WTC11 (cell line): ENCODE measurements around the gene LRIG3.

ENCODE experiments used
- RELA ChIP-seq: sonication (generic); formaldehyde crosslinking; IDR thresholded peaks from 2 replicates; pipeline ENCODE4 v1.8.1; 2022; ENCODE audit warnings: missing genetic modification reagents, mild to moderate bottlenecking, borderline replicate concordance
- TEAD1 ChIP-seq: sonication (generic); formaldehyde crosslinking; IDR thresholded peaks from 2 replicates; pipeline ENCODE4 v1.8.0; 2022; ENCODE audit warnings: mild to moderate bottlenecking, missing genetic modification reagents
- USF2 ChIP-seq: sonication (generic); formaldehyde crosslinking; IDR thresholded peaks from 2 replicates; pipeline ENCODE4 v1.8.1; 2023; ENCODE audit warnings: mild to moderate bottlenecking, missing genetic modification reagents, moderate library complexity
- TF ChIP-seq, protein P1 (sequence below): fragments of 200-600 bp; IDR thresholded peaks from 2 replicates; pipeline ENCODE4 v1.8.0; 2022; ENCODE audit warnings: antibody characterized with exemption

GRCh38 chr12:58893495-58893894, 26.8 kb downstream of the LRIG3 start:
- TF ChIP-seq, protein P1, sequence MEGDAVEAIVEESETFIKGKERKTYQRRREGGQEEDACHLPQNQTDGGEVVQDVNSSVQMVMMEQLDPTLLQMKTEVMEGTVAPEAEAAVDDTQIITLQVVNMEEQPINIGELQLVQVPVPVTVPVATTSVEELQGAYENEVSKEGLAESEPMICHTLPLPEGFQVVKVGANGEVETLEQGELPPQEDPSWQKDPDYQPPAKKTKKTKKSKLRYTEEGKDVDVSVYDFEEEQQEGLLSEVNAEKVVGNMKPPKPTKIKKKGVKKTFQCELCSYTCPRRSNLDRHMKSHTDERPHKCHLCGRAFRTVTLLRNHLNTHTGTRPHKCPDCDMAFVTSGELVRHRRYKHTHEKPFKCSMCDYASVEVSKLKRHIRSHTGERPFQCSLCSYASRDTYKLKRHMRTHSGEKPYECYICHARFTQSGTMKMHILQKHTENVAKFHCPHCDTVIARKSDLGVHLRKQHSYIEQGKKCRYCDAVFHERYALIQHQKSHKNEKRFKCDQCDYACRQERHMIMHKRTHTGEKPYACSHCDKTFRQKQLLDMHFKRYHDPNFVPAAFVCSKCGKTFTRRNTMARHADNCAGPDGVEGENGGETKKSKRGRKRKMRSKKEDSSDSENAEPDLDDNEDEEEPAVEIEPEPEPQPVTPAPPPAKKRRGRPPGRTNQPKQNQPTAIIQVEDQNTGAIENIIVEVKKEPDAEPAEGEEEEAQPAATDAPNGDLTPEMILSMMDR, result no peak
- TF ChIP-seq USF2 (CRISPR knock-in tag) (no peak), TEAD1 (CRISPR knock-in tag) (no peak), RELA (CRISPR knock-in tag) (no peak)
